ENCODE results near the gene SKAP1. TPM values are rescaled to one million over a fixed set of nuclear protein-coding genes. Genes with fewer than 3 reads are reported as not detected.

SKAP1 gene
- total and polyA plus RNA-seq, 2 donors (not counting 1 experiment from before 2014, with no cell fraction given): not detected

DNA sequence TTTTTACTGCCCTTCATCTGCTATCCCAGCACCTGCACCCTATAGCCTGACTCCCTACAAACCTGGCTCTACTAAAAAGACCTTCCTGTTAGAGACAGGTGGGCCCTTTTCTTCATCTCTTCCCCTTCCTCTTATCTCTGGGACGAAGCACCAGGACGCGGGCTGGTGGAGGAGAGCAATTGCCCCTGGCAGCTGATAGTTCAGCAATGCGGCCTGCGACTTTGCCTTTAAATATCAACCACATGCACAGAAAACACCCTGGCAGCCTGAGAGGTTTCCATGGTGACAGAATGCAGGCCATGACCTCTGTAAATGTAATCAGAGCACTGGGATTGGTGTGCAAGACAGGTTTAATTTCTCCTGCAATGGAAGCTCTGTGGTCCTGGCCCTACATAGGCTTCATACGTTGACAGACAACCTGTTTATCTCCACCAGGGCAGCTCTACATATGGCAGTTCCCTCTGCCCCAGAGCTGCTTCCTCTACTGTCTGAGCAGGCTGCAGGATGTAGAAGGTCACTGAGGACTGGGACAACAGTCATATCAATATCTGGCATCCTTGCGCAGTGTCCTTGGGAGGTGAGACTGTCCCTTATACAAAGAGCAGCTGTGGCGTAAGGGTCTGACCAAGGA lies 10.0 kb upstream of the SKAP1 start:
- Histone ChIP-seq H3K9ac (ENCODE audit: insufficient read depth, low read length) (no peak overlapping the region), H3K4me2 (ENCODE audit: extremely low read depth, insufficient read depth, low read length) (no peak overlapping the region), H2AFZ (ENCODE audit: low read length) (no peak overlapping the region), H3K27me3 (ENCODE audit: control insufficient read depth, insufficient read depth, low read length) (peaks cover 9% of the 10 kb centered on the region), H3K27ac (ENCODE audit: insufficient read depth, low read length) (no peak overlapping the region), H3K9me3 (ENCODE audit: control insufficient read depth, insufficient read depth, low read depth, low read length) (no peaks in the 10 kb centered on the region), H4K20me1 (ENCODE audit: control insufficient read depth, extremely low read depth, insufficient read depth, low read length) (no peaks in the 10 kb centered on the region), H3K4me1 (ENCODE audit: control insufficient read depth, extremely low read depth, insufficient read depth, low read length) (no peaks in the 10 kb centered on the region), H3K79me2 (ENCODE audit: control insufficient read depth, insufficient read depth, low read length) (no peaks in the 10 kb centered on the region), H3K4me3 (replicated peaks in 1 of 4; ENCODE audit: control extremely low read depth in 1 of 4, insufficient read depth in 1 of 4, low read depth in 3 of 4, low read length in 4 of 4) (no peak overlapping the region), H3K36me3 (ENCODE audit: control insufficient read depth, insufficient read depth, low read length) (no peaks in the 10 kb centered on the region)
- DNase-seq (ENCODE audit: low read depth in 2 of 2): peak in 1 of 2 donors; percentile 34
- TF ChIP-seq, protein P1, sequence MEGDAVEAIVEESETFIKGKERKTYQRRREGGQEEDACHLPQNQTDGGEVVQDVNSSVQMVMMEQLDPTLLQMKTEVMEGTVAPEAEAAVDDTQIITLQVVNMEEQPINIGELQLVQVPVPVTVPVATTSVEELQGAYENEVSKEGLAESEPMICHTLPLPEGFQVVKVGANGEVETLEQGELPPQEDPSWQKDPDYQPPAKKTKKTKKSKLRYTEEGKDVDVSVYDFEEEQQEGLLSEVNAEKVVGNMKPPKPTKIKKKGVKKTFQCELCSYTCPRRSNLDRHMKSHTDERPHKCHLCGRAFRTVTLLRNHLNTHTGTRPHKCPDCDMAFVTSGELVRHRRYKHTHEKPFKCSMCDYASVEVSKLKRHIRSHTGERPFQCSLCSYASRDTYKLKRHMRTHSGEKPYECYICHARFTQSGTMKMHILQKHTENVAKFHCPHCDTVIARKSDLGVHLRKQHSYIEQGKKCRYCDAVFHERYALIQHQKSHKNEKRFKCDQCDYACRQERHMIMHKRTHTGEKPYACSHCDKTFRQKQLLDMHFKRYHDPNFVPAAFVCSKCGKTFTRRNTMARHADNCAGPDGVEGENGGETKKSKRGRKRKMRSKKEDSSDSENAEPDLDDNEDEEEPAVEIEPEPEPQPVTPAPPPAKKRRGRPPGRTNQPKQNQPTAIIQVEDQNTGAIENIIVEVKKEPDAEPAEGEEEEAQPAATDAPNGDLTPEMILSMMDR (conservative IDR thresholded peaks at IDR 0.05 in 1 of 2, IDR thresholded peaks at IDR 0.05 in 1 of 2; ENCODE audit: low read depth in 1 of 2, low read length in 2 of 2): no peak
- TF ChIP-seq EZH2 (IDR thresholded peaks at IDR 0.05; ENCODE audit: low read length, missing control alignments): no peak

DNA sequence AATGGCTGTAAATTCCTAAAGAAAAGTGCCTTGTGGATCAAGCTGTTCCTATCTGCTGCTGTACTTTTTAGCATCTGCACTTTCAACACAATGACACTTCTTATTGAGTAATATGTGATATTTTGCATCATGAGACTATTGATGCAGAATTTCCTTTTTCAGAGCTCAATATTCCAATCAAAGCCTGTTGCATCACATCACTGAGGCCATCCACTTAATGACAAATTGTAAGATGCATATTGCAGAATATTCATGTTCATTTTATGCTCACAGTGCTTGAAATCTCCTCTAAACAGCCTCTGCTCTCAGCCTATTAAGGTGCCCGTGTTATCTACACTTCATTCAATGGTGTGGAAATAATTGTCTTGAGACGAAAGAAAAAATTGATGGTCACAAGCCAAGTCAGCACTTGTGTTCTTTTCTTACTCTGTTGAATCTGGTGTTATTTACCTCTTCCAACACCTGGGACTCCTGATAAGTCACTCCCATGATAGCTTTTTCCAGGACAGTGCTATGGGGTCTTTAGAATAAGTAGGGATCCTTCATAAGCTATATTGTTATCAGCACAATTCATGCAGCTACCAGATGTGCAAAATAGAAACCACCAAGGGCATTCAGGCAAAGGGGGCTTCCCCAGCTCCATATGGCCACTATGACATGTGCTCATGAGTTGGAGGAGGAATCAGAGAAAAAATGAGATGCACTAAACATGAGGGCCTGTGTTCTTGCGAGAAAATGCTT lies 9.3 kb upstream of the SKAP1 start:
- no peaks in the 10 kb centered on the region for H3K4me1 ChIP-seq (ENCODE audit: control insufficient read depth, extremely low read depth, insufficient read depth, low read length)
- no peaks in the 10 kb centered on the region for H3K9me3 ChIP-seq (ENCODE audit: control insufficient read depth, insufficient read depth, low read depth, low read length)
- no peaks in the 10 kb centered on the region for H3K79me2 ChIP-seq (ENCODE audit: control insufficient read depth, insufficient read depth, low read length)
- H3K4me3 ChIP-seq (replicated peaks in 1 of 4; ENCODE audit: control extremely low read depth in 1 of 4, insufficient read depth in 1 of 4, low read depth in 3 of 4, low read length in 4 of 4): no peak overlapping the region
- peaks cover 9% of the 10 kb centered on the region for H3K27me3 ChIP-seq (ENCODE audit: control insufficient read depth, insufficient read depth, low read length)
- no peak overlapping the region for H2AFZ ChIP-seq (ENCODE audit: low read length)
- H3K4me2 ChIP-seq (ENCODE audit: extremely low read depth, insufficient read depth, low read length): no peak overlapping the region
- no peak overlapping the region for H3K27ac ChIP-seq (ENCODE audit: insufficient read depth, low read length)
- no peak overlapping the region for H3K9ac ChIP-seq (ENCODE audit: insufficient read depth, low read length)
- no peak for DNase-seq (ENCODE audit: low read depth in 2 of 2)
- no peaks in the 10 kb centered on the region for H3K36me3 ChIP-seq (ENCODE audit: control insufficient read depth, insufficient read depth, low read length)
- H4K20me1 ChIP-seq (ENCODE audit: control insufficient read depth, extremely low read depth, insufficient read depth, low read length): no peaks in the 10 kb centered on the region
- TF ChIP-seq, protein P1 (conservative IDR thresholded peaks at IDR 0.05 in 1 of 2, IDR thresholded peaks at IDR 0.05 in 1 of 2; ENCODE audit: low read depth in 1 of 2, low read length in 2 of 2): no peak
- no peak for TF ChIP-seq EZH2 (IDR thresholded peaks at IDR 0.05; ENCODE audit: low read length, missing control alignments)

DNA sequence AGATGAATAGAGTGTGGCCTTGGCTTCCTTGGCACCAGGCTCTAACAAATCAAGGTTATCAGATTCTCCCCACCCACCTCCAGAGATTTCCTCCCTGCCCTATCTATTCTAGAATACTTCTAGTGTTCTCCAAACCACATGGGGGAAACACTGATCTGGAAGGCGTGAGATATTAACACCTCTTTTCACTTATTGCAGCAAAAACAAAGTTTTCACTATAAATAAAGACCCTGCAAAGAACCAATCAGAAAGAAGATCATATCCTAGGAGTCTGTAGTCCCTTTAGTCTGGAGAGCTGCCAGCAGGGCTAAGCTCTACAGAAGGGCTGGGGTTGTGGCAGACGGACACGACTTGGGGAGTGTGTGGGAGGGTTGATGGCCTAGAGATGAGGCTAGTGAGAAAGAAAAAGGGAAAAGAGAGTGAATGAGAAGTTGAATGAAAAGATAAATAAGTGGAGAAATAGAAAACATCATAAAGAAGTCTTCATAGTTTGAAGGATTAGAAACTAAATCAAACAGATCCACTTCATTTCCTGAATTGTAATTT lies 8.6 kb upstream of the SKAP1 start:
- Histone ChIP-seq H2AFZ (ENCODE audit: low read length) (no peak overlapping the region), H3K36me3 (ENCODE audit: control insufficient read depth, insufficient read depth, low read length) (no peaks in the 10 kb centered on the region), H3K9ac (ENCODE audit: insufficient read depth, low read length) (no peak overlapping the region), H4K20me1 (ENCODE audit: control insufficient read depth, extremely low read depth, insufficient read depth, low read length) (no peaks in the 10 kb centered on the region), H3K4me3 (replicated peaks in 1 of 4; ENCODE audit: control extremely low read depth in 1 of 4, insufficient read depth in 1 of 4, low read depth in 3 of 4, low read length in 4 of 4) (no peak overlapping the region), H3K79me2 (ENCODE audit: control insufficient read depth, insufficient read depth, low read length) (no peaks in the 10 kb centered on the region), H3K4me2 (ENCODE audit: extremely low read depth, insufficient read depth, low read length) (no peak overlapping the region), H3K9me3 (ENCODE audit: control insufficient read depth, insufficient read depth, low read depth, low read length) (no peaks in the 10 kb centered on the region), H3K27ac (ENCODE audit: insufficient read depth, low read length) (no peak overlapping the region), H3K4me1 (ENCODE audit: control insufficient read depth, extremely low read depth, insufficient read depth, low read length) (no peaks in the 10 kb centered on the region), H3K27me3 (ENCODE audit: control insufficient read depth, insufficient read depth, low read length) (peaks cover 9% of the 10 kb centered on the region)
- TF ChIP-seq EZH2 (IDR thresholded peaks at IDR 0.05; ENCODE audit: low read length, missing control alignments): no peak
- TF ChIP-seq, protein P1 (conservative IDR thresholded peaks at IDR 0.05 in 1 of 2, IDR thresholded peaks at IDR 0.05 in 1 of 2; ENCODE audit: low read depth in 1 of 2, low read length in 2 of 2): no peak
- no peak for DNase-seq (ENCODE audit: low read depth in 2 of 2)
